Adipocyte (in vitro differentiated cells): ENCODE measurements around the gene NEU2.
"Not testable (repeated sequence)": the region's sequence is repeated elsewhere in the genome, so short reads cannot be mapped to it uniquely, and the experiment has no call there.

Experiments used
- DNase-seq: peaks from one replicate; pipeline ENCODE4 v3.0.0-alpha.2; 2015; ENCODE audit warnings: low read depth
- H3K27me3 ChIP-seq: replicated peaks from 2 replicates; pipeline ENCODE4 v1.7.0; 2013; ENCODE audit warnings: mild to moderate bottlenecking, low read length, moderate library complexity; ENCODE audit not compliant: control insufficient read depth, insufficient read depth
- H3K36me3 ChIP-seq: 2 replicates; pipeline ENCODE4 v1.7.0; 2013; ENCODE audit warnings: low read length, mild to moderate bottlenecking, moderate library complexity; ENCODE audit not compliant: control insufficient read depth, insufficient read depth, severe bottlenecking
- H3K4me1 ChIP-seq: 2 replicates; pipeline ENCODE4 v1.7.0; 2013; ENCODE audit warnings: mild to moderate bottlenecking, low read length, moderate library complexity; ENCODE audit not compliant: control insufficient read depth, insufficient read depth
- H3K4me3 ChIP-seq: 2 replicates; pipeline ENCODE4 v1.7.0; 2013; ENCODE audit warnings: mild to moderate bottlenecking, low read length, moderate library complexity
- H3K9ac ChIP-seq: 2 replicates; pipeline ENCODE4 v1.7.0; 2013; ENCODE audit warnings: mild to moderate bottlenecking, low read length, moderate library complexity
- H3K9me3 ChIP-seq: 2 replicates; pipeline ENCODE4 v1.7.0; 2013; ENCODE audit warnings: mild to moderate bottlenecking, low read length, moderate library complexity; ENCODE audit not compliant: control insufficient read depth

The NEU2 gene

GRCh38 chr2:233061591-233062450 lies 29.3 kb downstream of the NEU2 start:
- no peak for DNase-seq
- no peaks in the 10 kb centered on the region for H3K9me3 ChIP-seq
- no peak overlapping the region for H3K4me3 ChIP-seq

GRCh38 chr2:233062451-233062850 lies 30.0 kb downstream of the NEU2 start:
- H3K4me3 ChIP-seq: no peak overlapping the region
- peaks cover 8% of the 10 kb centered on the region for H3K4me1 ChIP-seq
- no peaks in the 10 kb centered on the region for H3K36me3 ChIP-seq
- no peak for DNase-seq
- H3K27me3 ChIP-seq: no peaks in the 10 kb centered on the region
- H3K9me3 ChIP-seq: peaks cover 2% of the 10 kb centered on the region
- no peak overlapping the region for H3K9ac ChIP-seq

More at GRCh38 chr2:233061591-233062450, 29.3 kb downstream of the NEU2 start:
- H3K27me3 ChIP-seq: no peaks in the 10 kb centered on the region
- H3K4me1 ChIP-seq: peaks cover 8% of the 10 kb centered on the region
- H3K36me3 ChIP-seq: no peaks in the 10 kb centered on the region
- H3K9ac ChIP-seq: no peak overlapping the region

GRCh38 chr2:233062946-233063268 lies 30.4 kb downstream of the NEU2 start:
- peaks cover 2% of the 10 kb centered on the region for H3K9me3 ChIP-seq
- H3K4me3 ChIP-seq: no peak overlapping the region
- H3K36me3 ChIP-seq: no peaks in the 10 kb centered on the region
- no peaks in the 10 kb centered on the region for H3K27me3 ChIP-seq
- H3K9ac ChIP-seq: no peak overlapping the region
- H3K4me1 ChIP-seq: peaks cover 8% of the 10 kb centered on the region
- no peak for DNase-seq

- peaks cover 2% of the 10 kb centered on the region for H3K9me3 ChIP-seq
- no peaks in the 10 kb centered on the region for H3K36me3 ChIP-seq
- H3K4me3 ChIP-seq: no peak overlapping the region
- H3K27me3 ChIP-seq: no peaks in the 10 kb centered on the region
- no peak for DNase-seq
- no peak overlapping the region for H3K9ac ChIP-seq
- H3K4me1 ChIP-seq: peaks cover 8% of the 10 kb centered on the region
Observed at GRCh38 chr2:233063269-233063975, 30.9 kb downstream of the NEU2 start.

GRCh38 chr2:233063976-233064411 lies 31.5 kb downstream of the NEU2 start:
- Histone ChIP-seq H3K36me3 (no peaks in the 10 kb centered on the region), H3K4me3 (no peak overlapping the region), H3K9me3 (peaks cover 2% of the 10 kb centered on the region), H3K4me1 (peaks cover 8% of the 10 kb centered on the region), H3K27me3 (peaks cover 4% of the 10 kb centered on the region), H3K9ac (no peak overlapping the region)
- DNase-seq: no peak

- peaks cover 2% of the 10 kb centered on the region for H3K9me3 ChIP-seq
Observed at GRCh38 chr2:233064530-233065199, 32.2 kb downstream of the NEU2 start.

GRCh38 chr2:233065200-233065589 lies 32.7 kb downstream of the NEU2 start:
- not testable (repeated sequence) for H3K4me1 ChIP-seq, H3K4me3 ChIP-seq, DNase-seq, H3K9me3 ChIP-seq, H3K9ac ChIP-seq, H3K36me3 ChIP-seq
- H3K27me3 ChIP-seq: peaks cover 16% of the 10 kb centered on the region

More at GRCh38 chr2:233064530-233065199, 32.2 kb downstream of the NEU2 start:
- Histone ChIP-seq H3K4me3 (no peak overlapping the region), H3K9ac (no peak overlapping the region), H3K27me3 (peaks cover 11% of the 10 kb centered on the region), H3K36me3 (no peaks in the 10 kb centered on the region), H3K4me1 (peaks cover 8% of the 10 kb centered on the region)
- no peak for DNase-seq

- Histone ChIP-seq H3K27me3 (peaks cover 16% of the 10 kb centered on the region), H3K36me3 (no peaks in the 10 kb centered on the region), H3K9me3 (peaks cover 3% of the 10 kb centered on the region), H3K9ac (no peak overlapping the region), H3K4me1 (peaks cover 8% of the 10 kb centered on the region), H3K4me3 (no peak overlapping the region)
- no peak for DNase-seq
Observed at GRCh38 chr2:233065954-233066470, 33.5 kb downstream of the NEU2 start.

- Histone ChIP-seq H3K9ac (no peak overlapping the region), H3K4me1 (peaks cover 8% of the 10 kb centered on the region), H3K27me3 (peaks cover 17% of the 10 kb centered on the region), H3K9me3 (peaks cover 25% of the 10 kb centered on the region), H3K36me3 (no peaks in the 10 kb centered on the region), H3K4me3 (no peak overlapping the region)
- DNase-seq: no peak
Observed at GRCh38 chr2:233068762-233069418, 36.4 kb downstream of the NEU2 start.

GRCh38 chr2:233072838-233073237 lies 40.4 kb downstream of the NEU2 start:
- peaks cover 23% of the 10 kb centered on the region for H3K9me3 ChIP-seq

More at GRCh38 chr2:233072838-233073237, 40.4 kb downstream of the NEU2 start:
- H3K4me1 ChIP-seq: no peaks in the 10 kb centered on the region
- peaks cover 42% of the 10 kb centered on the region for H3K27me3 ChIP-seq
- no peak overlapping the region for H3K4me3 ChIP-seq
- no peak for DNase-seq
- no peaks in the 10 kb centered on the region for H3K36me3 ChIP-seq
- H3K9ac ChIP-seq: no peak overlapping the region
